ENCODE results near the gene RAB6B. TPM values are rescaled to one million over a fixed set of nuclear protein-coding genes. Genes with fewer than 3 reads are reported as not detected.

The RAB6B gene
- total and polyA plus RNA-seq, 5 donors = 23.6 to 48.1 (median 34.8) TPM

DNA sequence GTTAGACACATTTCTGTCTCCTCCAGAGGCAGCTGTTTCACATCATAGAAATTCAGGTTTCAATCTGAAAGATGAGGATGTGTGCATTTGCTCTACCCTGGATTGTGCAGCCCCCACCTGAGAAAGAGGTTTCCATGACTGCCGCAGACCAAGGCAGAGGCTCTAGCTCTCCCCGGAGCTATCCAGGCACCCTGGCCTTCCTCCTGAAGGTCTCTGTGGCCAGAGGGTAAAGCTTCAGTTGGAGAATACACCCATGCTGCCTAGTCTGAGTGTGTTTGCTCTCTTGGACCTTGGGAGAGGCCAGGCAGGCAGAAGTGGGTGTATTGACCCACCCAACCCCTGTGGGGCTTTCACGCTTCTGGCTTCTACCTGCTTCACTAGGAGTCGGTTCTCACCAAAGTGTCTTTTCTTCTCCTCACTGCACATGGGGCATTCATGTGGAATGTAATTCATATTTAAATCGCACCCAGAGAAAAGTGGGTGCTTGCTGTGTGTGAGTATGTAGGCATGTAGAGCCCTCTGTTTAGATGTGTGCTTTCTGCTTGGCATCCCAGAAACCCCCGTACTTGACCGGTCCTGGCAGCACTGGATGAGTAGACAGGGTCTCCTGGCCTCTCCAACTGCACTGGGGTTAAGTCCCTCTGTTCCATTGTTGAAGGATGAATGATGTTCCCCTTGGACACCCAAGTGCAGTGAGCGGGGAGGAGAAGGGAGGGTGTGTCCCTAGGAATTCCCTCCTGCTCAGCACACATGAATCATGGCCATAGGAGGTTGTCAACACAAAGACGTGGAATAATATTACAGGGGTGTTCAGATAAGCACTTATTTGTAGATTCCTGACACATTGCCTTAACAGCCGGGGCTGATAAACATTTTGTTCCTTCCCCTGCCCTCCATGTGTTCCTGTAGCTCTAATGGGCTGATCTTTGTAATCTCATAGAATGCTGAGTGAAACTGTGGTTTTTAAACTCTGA is 20.3 kb upstream of the RAB6B start:
- WGBS = 64% methylated on average over 10 of the region's 10 CpGs
- no peak for DNase-seq
- H3K4me3 ChIP-seq (ENCODE audit: low read length) = no peak overlapping the region
- peak; percentile 90 to 92 for ATAC-seq
- no peaks in the 10 kb centered on the region for H3K4me1 ChIP-seq (ENCODE audit: control insufficient read depth, insufficient read depth, low read length)
- no peaks in the 10 kb centered on the region for H3K9me3 ChIP-seq (ENCODE audit: control insufficient read depth, low read length)
- no peak overlapping the region for H3K27ac ChIP-seq (ENCODE audit: low read length)
- intact Hi-C loops (cut with DNase I) = no loop called here
- H3K27me3 ChIP-seq (ENCODE audit: control insufficient read depth, insufficient read depth) = no peaks in the 10 kb centered on the region

DNA sequence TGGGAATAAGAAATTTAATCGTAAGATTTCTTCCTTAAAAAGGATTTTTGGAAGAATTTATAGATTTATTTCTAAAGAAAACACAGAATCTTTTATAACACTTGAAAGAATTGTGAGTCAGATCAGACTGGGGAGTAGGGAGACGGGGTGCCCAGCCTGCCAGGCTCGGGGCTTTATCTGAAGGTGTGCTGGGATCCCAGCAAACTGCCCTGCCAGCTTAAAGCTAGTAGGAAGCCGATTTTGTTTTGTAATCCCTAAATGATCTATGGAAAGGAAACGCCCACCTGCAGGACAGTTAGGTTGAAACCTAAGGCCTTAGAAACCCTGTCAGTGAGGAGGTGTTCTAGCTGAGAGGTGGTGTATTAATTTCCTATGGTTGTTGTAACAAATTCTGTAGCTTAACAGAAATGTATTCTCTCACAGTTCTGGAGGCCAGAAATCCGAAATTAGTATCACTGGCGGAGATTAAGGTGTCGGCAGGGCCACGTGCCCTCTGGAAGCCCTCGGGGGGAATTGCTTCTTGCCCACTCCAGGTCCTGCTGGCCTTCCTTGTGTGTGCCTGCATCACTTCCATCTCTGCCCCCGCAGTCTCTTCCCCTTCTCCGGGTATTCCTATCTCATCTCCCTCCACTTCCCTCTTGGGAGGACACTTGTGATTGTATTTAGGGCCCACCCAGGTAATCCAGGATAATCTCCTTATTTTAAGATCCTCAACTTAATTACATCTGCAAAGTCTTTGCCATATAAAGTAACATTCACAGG is 19.3 kb upstream of the RAB6B start:
- WGBS = 75% methylated on average over 12 of the region's 12 CpGs
- DNase-seq = no peak
- Histone ChIP-seq H3K9me3 (ENCODE audit: control insufficient read depth, low read length) (no peaks in the 10 kb centered on the region), H3K27ac (ENCODE audit: low read length) (no peak overlapping the region), H3K4me3 (ENCODE audit: low read length) (no peak overlapping the region), H3K4me1 (ENCODE audit: control insufficient read depth, insufficient read depth, low read length) (no peaks in the 10 kb centered on the region), H3K27me3 (ENCODE audit: control insufficient read depth, insufficient read depth) (no peaks in the 10 kb centered on the region)
- no peak for ATAC-seq
- intact Hi-C loops (cut with DNase I) = no loop called here

DNA sequence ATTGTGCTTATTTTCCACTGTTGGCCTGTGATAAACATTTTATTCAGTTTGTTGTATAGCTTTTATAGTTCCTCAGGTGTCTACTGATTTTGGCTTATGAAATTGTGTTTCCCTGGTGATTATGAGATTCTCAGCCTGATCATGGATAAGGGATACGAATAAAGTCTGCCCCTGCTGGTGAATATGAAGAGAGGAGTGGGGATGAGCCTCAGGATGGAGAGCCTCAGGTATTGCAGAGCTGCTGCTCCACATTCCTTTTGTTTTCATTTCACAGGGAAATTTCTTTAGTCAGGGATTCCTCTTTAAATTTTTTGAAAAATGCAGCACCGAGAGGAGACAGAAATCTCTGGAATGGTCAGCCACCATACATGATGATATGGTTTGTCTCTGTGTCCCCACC is 14.7 kb upstream of the RAB6B start:
- no peak for ATAC-seq
- Histone ChIP-seq H3K9me3 (ENCODE audit: control insufficient read depth, low read length) (no peaks in the 10 kb centered on the region), H3K4me1 (ENCODE audit: control insufficient read depth, insufficient read depth, low read length) (no peaks in the 10 kb centered on the region), H3K27ac (ENCODE audit: low read length) (no peak overlapping the region), H3K4me3 (ENCODE audit: low read length) (no peak overlapping the region), H3K27me3 (ENCODE audit: control insufficient read depth, insufficient read depth) (no peaks in the 10 kb centered on the region)
- DNase-seq = no peak
- 76% methylated on average over 2 of the region's 2 CpGs for WGBS
- intact Hi-C loops (cut with DNase I) = no loop called here

DNA sequence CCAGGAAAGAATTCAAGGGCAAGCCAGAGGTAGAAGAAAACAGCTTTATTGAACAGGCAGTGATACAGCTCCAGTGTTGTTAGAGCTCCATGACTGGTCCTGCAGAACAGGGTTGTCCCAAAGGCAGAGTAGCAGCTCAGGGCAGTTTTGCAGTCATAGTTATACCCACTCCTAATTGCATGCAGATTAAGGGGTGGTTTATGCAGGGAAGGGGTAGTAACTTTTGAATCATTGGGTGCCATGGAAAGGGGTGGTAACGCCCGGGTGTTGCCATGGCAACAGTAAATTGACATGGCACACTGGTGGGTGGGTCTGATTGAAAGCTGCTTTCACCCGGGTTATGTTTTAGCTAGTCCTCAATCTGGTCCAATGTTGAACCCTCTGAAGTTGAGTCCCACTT is 9.7 kb upstream of the RAB6B start:
- no peak for DNase-seq
- Histone ChIP-seq H3K9me3 (ENCODE audit: control insufficient read depth, low read length) (no peaks in the 10 kb centered on the region), H3K27ac (ENCODE audit: low read length) (no peak overlapping the region), H3K4me1 (ENCODE audit: control insufficient read depth, insufficient read depth, low read length) (no peaks in the 10 kb centered on the region), H3K4me3 (ENCODE audit: low read length) (no peak overlapping the region), H3K27me3 (ENCODE audit: control insufficient read depth, insufficient read depth) (no peaks in the 10 kb centered on the region)
- WGBS = 75% methylated on average over 3 of the region's 3 CpGs
- intact Hi-C loops (cut with DNase I) = no loop called here
- no peak for ATAC-seq

DNA sequence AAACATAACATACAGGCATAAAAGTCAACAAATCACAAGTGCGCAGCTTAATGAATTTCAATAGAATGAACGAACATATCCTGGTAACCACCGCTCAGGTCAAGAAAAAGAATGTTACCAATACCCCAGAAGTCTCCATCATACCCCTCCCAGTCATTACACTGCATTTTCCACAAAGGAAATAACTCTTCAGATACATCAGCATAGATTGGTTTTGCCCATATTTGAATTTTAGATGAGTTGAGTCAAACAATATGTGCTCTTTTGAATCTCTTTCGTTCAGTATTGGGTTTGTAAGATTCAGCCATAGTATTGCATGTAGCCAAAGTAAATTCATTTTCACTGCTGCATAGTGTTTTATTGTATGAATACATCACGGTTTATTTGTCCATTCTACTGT is 6.2 kb upstream of the RAB6B start:
- Histone ChIP-seq H3K4me3 (ENCODE audit: low read length) (no peak overlapping the region), H3K9me3 (ENCODE audit: control insufficient read depth, low read length) (no peaks in the 10 kb centered on the region), H3K4me1 (ENCODE audit: control insufficient read depth, insufficient read depth, low read length) (no peaks in the 10 kb centered on the region), H3K27me3 (ENCODE audit: control insufficient read depth, insufficient read depth) (no peaks in the 10 kb centered on the region), H3K27ac (ENCODE audit: low read length) (no peak overlapping the region)
- 87% methylated on average over 5 of the region's 5 CpGs for WGBS
- intact Hi-C loops (cut with DNase I) = loop anchor here in 1 of 4 donors (5.0 kb wide), 1 partner anchor 80 kb away; no protein-coding TSS in a partner anchor
- DNase-seq (no peak), ATAC-seq (no peak)

DNA sequence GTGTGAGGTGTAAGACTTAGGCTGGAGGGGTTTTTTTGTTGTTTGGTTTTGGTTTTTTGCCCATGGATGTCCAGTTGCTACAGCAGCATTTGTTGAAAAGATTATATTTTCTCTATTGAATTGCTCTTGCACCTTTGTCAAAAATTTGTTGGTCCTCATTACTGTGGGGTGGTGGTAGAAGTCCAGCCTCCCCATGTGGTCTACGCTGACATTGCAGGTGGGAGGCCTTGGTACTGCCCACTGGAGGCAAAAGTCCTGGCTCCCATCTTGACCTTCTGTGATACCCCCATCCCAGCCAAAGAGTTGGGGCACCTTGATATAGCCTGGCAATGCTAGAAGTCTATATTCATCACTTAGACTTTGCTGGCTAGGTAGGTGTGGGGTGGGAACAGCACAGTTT is 5.4 kb upstream of the RAB6B start:
- H3K27ac ChIP-seq (ENCODE audit: low read length) = no peak overlapping the region
- intact Hi-C loops (cut with DNase I) = loop anchor here in 1 of 4 donors (5.0 kb wide), 1 partner anchor 79 kb away; no protein-coding TSS in a partner anchor
- H3K9me3 ChIP-seq (ENCODE audit: control insufficient read depth, low read length) = no peaks in the 10 kb centered on the region
- ATAC-seq (peak in 1 of 2 donors; percentile 47), DNase-seq (no peak)
- H3K4me1 ChIP-seq (ENCODE audit: control insufficient read depth, insufficient read depth, low read length) = no peaks in the 10 kb centered on the region
- no peak overlapping the region for H3K4me3 ChIP-seq (ENCODE audit: low read length)
- no peaks in the 10 kb centered on the region for H3K27me3 ChIP-seq (ENCODE audit: control insufficient read depth, insufficient read depth)
- 90% methylated on average over 1 of the region's 1 CpG for WGBS

DNA sequence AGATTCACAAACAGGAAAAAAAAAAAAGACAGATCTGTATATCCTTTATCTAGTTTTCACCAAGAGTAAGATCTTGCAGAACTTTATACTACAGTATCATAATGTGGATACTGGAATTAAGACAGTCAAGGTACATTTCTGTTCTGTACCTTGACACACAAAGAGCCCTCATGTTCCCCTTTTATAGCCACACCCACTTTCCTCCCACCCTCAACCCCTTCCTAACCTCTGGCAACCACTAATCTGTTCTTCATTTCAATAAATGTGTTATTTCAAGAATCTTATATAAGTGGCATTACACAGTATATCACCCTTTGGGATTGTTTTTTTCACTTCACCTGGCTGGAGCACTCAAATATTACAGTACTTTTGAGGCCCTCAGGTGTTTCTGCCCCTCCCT is 3.6 kb upstream of the RAB6B start:
- no peaks in the 10 kb centered on the region for H3K4me1 ChIP-seq (ENCODE audit: control insufficient read depth, insufficient read depth, low read length)
- H3K9me3 ChIP-seq (ENCODE audit: control insufficient read depth, low read length) = no peaks in the 10 kb centered on the region
- ATAC-seq (no peak), DNase-seq (no peak)
- no peaks in the 10 kb centered on the region for H3K27me3 ChIP-seq (ENCODE audit: control insufficient read depth, insufficient read depth)
- intact Hi-C loops (cut with DNase I) = loop anchor here in 1 of 4 donors (5.0 kb wide), 1 partner anchor 77 kb away; no protein-coding TSS in a partner anchor
- no peak overlapping the region for H3K4me3 ChIP-seq (ENCODE audit: low read length)
- no peak overlapping the region for H3K27ac ChIP-seq (ENCODE audit: low read length)

DNA sequence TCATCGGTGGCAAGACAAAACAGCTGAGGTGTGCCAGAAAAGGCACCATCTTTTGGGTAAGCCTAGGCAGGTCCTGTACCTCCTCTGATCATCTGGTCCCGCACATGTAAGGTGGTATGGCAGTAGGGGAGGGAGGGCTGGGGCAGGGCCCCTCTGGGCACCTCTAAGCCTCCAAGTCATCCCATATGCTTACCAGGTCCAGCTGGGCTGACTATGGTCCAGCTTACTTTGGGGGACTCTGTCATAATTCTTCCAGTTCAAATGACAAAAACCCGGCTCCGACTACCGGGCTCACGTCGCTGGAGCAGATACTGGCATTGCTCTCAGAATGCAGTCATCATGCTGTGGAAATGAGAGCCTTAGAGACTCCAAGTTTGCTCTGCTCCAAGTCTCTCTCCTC is 1.9 kb upstream of the RAB6B start:
- Histone ChIP-seq H3K4me1 (ENCODE audit: control insufficient read depth, insufficient read depth, low read length) (peaks cover 9% of the 10 kb centered on the region), H3K9me3 (ENCODE audit: control insufficient read depth, low read length) (no peaks in the 10 kb centered on the region), H3K27me3 (ENCODE audit: control insufficient read depth, insufficient read depth) (no peaks in the 10 kb centered on the region), H3K27ac (ENCODE audit: low read length) (no peak overlapping the region), H3K4me3 (ENCODE audit: low read length) (no peak overlapping the region)
- no peak for ATAC-seq
- intact Hi-C loops (cut with DNase I) = loop anchor here in 1 of 4 donors (5.0 kb wide), 1 partner anchor 75 kb away; no protein-coding TSS in a partner anchor
- DNase-seq = no peak
- 68% methylated on average over 7 of the region's 7 CpGs for WGBS

DNA sequence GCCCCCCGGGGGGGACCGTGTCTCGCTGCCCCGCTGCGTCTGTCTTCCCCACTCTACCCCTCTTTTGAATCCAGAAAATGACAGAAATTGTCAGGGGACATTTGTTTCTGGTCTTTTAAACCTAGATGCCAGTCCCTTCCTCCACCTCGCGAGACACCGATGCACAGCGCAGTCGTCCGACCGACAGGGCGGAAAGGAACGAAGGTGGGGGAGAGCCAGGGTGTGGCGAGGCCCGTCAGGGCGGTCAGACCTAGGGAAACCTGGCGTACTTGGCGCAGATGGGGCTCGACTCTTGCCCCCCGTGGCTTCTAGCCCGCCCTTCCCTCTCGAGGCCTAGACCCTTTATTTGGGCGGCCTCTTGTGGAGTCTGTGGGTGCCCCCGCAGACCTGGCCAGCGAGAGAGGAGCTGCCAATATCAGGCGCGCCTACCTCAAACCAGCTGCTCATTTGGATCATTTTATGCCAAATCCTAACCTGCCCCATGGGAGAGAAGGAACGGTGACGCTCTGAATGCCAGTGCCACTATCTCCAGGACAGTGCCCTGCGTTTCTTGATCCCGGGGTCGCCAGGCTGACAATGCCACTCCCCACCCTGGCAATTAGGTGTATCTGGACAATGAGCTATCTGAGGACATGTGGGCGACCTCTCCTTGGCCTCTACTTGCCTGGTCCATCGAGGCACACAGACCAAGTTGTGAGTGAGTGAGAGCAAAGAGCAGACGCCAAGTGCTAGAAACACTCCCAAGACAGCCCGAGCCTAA is 500 bp upstream of the RAB6B start:
- intact Hi-C loops (cut with DNase I) = loop anchor here in 1 of 4 donors (5.0 kb wide), 1 partner anchor 74 kb away; no protein-coding TSS in a partner anchor

DNA sequence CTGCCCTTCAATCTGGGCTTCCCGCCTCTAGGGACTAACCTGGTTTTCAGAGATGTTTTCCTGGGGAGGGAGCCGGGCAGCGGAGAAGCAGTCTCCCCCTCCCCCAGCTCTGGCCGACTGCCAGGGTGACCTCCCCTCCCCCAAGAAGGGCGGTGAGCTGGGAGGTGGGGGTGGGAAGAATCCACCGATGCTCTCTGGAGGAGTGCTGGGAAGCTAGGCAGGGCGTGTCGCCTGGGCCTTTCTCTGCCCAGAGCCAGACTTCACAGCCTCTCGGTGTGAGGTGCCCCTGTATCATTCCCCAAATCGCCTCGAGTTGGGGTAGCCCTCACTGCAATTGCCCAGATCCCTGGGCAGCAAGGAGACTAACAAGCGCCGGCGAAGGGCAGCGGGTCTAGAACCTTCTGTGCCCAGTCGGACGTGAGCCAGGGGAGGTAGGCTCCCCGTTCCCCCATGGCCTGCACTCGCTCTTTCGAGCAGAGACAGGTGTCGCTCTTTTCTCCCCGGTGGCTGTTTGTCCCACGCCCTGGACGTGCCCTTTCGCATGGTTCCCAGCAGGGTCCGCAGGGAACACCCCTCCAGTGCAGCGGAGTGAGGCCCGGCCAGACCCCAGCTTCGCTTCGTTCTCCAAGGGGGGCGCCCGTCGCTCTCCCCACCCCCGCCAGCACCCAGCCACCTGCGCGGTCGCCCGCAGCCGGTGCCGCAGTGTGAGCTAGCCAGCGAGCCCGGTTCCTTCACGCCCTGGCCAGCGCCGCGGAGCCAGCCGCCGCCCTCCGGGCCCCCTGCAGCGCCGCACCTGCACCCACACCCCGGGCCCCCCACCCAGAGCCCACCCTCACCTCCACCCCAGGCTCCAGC is 1.1 kb downstream of the RAB6B start:
- ATAC-seq = peak; percentile 28 to 41
- peak in 1 of 3 donors; percentile 69 for DNase-seq
- H3K27ac ChIP-seq (ENCODE audit: low read length) = no peak overlapping the region
- intact Hi-C loops (cut with DNase I) = loop anchor here in 1 of 4 donors (5.0 kb wide), 1 partner anchor 72 kb away; no protein-coding TSS in a partner anchor
- peak overlapping the region; percentile 62 for H3K4me3 ChIP-seq (ENCODE audit: low read length)
- no peaks in the 10 kb centered on the region for H3K9me3 ChIP-seq (ENCODE audit: control insufficient read depth, low read length)
- 15% methylated on average over 52 of the region's 52 CpGs for WGBS
- H3K27me3 ChIP-seq (ENCODE audit: control insufficient read depth, insufficient read depth) = no peaks in the 10 kb centered on the region
- H3K4me1 ChIP-seq (ENCODE audit: control insufficient read depth, insufficient read depth, low read length) = peaks cover 9% of the 10 kb centered on the region

More for the DNA sequence above, 500 bp upstream of the RAB6B start:
- Histone ChIP-seq H3K9me3 (ENCODE audit: control insufficient read depth, low read length) (no peaks in the 10 kb centered on the region), H3K27ac (ENCODE audit: low read length) (no peak overlapping the region), H3K27me3 (ENCODE audit: control insufficient read depth, insufficient read depth) (no peaks in the 10 kb centered on the region), H3K4me3 (ENCODE audit: low read length) (peak overlapping the region; percentile 62), H3K4me1 (ENCODE audit: control insufficient read depth, insufficient read depth, low read length) (peaks cover 9% of the 10 kb centered on the region)
- peak in 1 of 2 donors; percentile 31 for ATAC-seq
- no peak for DNase-seq
- 13% methylated on average over 37 of the region's 37 CpGs for WGBS
